ENCODE data around the gene MED28.

Gene MED28

GRCh38 chr4:17618926-17619325, 4.5 kb downstream of the MED28 start:
- TF ChIP-seq, protein P1, sequence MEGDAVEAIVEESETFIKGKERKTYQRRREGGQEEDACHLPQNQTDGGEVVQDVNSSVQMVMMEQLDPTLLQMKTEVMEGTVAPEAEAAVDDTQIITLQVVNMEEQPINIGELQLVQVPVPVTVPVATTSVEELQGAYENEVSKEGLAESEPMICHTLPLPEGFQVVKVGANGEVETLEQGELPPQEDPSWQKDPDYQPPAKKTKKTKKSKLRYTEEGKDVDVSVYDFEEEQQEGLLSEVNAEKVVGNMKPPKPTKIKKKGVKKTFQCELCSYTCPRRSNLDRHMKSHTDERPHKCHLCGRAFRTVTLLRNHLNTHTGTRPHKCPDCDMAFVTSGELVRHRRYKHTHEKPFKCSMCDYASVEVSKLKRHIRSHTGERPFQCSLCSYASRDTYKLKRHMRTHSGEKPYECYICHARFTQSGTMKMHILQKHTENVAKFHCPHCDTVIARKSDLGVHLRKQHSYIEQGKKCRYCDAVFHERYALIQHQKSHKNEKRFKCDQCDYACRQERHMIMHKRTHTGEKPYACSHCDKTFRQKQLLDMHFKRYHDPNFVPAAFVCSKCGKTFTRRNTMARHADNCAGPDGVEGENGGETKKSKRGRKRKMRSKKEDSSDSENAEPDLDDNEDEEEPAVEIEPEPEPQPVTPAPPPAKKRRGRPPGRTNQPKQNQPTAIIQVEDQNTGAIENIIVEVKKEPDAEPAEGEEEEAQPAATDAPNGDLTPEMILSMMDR (IDR thresholded peaks at IDR 0.05), result no peak
- Histone ChIP-seq H3K4me3 (no peak overlapping the region), H3K27me3 (no peaks in the 10 kb centered on the region), H3K9me3 (no peaks in the 10 kb centered on the region), H3K36me3 (peaks cover 38 to 65% (median 51%) of the 10 kb centered on the region in 3 donors), H3K4me1 (peaks cover 0 to 46% (median 32%) of the 10 kb centered on the region in 4 donors), H3K27ac (no peak overlapping the region)
- intact Hi-C loops (cut with DNase I; ENCODE audit: low total_unique reads), result loop anchor here (10.0 kb wide), 1 partner anchor 186 kb away; no protein-coding TSS in a partner anchor
- DNase-seq, result no peak

GRCh38 chr4:17619416-17620105, 5.1 kb downstream of the MED28 start:
- Histone ChIP-seq H3K27ac (no peak overlapping the region), H3K4me1 (peaks cover 0 to 46% (median 32%) of the 10 kb centered on the region in 4 donors), H3K4me3 (no peak overlapping the region), H3K27me3 (no peaks in the 10 kb centered on the region), H3K36me3 (peaks cover 44 to 72% (median 57%) of the 10 kb centered on the region in 3 donors), H3K9me3 (no peaks in the 10 kb centered on the region)
- intact Hi-C loops (cut with DNase I; ENCODE audit: low total_unique reads), result loop anchor here (10.0 kb wide), 1 partner anchor 185 kb away; no protein-coding TSS in a partner anchor
- TF ChIP-seq, protein P1 (IDR thresholded peaks at IDR 0.05), result no peak
- no peak for DNase-seq

- no peak for DNase-seq
- no peaks in the 10 kb centered on the region for H3K27me3 ChIP-seq
- H3K36me3 ChIP-seq, result peaks cover 82 to 98% (median 87%) of the 10 kb centered on the region in 3 donors
- intact Hi-C loops (cut with DNase I; ENCODE audit: low total_unique reads), result no loop called here
- no peaks in the 10 kb centered on the region for H3K9me3 ChIP-seq
- TF ChIP-seq, protein P1 (IDR thresholded peaks at IDR 0.05), result no peak
- H3K4me1 ChIP-seq, result peaks cover 0 to 13% (median 7%) of the 10 kb centered on the region in 4 donors
- H3K27ac ChIP-seq, result no peak overlapping the region
- no peak overlapping the region for H3K4me3 ChIP-seq
These were observed 9.1 kb downstream of the MED28 start for GRCh38 chr4:17623451-17624001.

DNA sequence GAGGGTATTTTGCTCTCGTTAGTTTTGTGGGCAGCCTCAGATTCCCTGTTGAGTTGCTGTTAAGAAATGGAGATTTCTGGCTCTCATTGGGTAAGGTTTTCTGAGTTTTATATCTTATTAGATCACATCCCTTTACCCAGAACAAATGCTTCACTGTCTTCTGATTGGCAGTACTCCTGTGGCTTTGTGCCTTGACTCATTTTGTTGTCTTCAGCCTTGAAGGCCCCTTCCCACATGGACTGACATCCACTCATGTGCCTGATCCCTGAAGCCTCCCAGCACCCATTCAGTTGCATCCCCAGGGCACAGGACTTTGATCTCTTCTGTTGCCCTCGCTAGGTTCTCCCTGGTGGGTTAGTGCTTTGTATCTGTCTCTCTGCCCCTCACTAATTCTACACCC, 10.4 kb downstream of the MED28 start:
- TF ChIP-seq, protein P1 (IDR thresholded peaks at IDR 0.05), result no peak
- Histone ChIP-seq H3K4me3 (no peak overlapping the region), H3K4me1 (no peaks in the 10 kb centered on the region), H3K27ac (no peak overlapping the region), H3K36me3 (peaks cover 82 to 95% (median 87%) of the 10 kb centered on the region in 3 donors), H3K27me3 (no peaks in the 10 kb centered on the region), H3K9me3 (no peaks in the 10 kb centered on the region)
- intact Hi-C loops (cut with DNase I; ENCODE audit: low total_unique reads), result no loop called here
- no peak for DNase-seq

- intact Hi-C loops (cut with DNase I; ENCODE audit: low total_unique reads), result no loop called here
- Histone ChIP-seq H3K4me3 (no peak overlapping the region), H3K36me3 (peaks cover 60 to 92% (median 79%) of the 10 kb centered on the region in 3 donors), H3K4me1 (no peaks in the 10 kb centered on the region), H3K27ac (no peak overlapping the region), H3K27me3 (no peaks in the 10 kb centered on the region), H3K9me3 (no peaks in the 10 kb centered on the region)
- TF ChIP-seq, protein P1 (IDR thresholded peaks at IDR 0.05), result no peak
- no peak for DNase-seq
These were observed 15.8 kb downstream of the MED28 start for GRCh38 chr4:17630228-17630627.

Data from tibial artery (tissue), 4 donors.